SU-DHL-6 (cell line): Measurements from ENCODE around the gene PRCC.
"Not testable (repeated sequence)": the region's sequence is repeated elsewhere in the genome, so short reads cannot be mapped to it uniquely, and the experiment has no call there.

Experiments used
- H2AFZ ChIP-seq: fragments of 200-600 bp; sonication (generic); 2 replicates; pipeline ENCODE4 v1.6.1; 2014; ENCODE audit warnings: low read depth, mild to moderate bottlenecking, moderate library complexity, mixed read lengths, antibody characterized with exemption, low read length; ENCODE audit not compliant: severe bottlenecking
- H3F3A ChIP-seq: fragments of 200-600 bp; shearing (Covaris generic); 2 replicates; pipeline ENCODE4 v1.6.0; 2016; ENCODE audit warnings: antibody characterized with exemption, mild to moderate bottlenecking; ENCODE audit not compliant: insufficient read depth
- H3K27ac ChIP-seq: fragments of 200-600 bp; sonication (generic); 2 replicates; pipeline ENCODE4 v1.5.1; 2016; ENCODE audit warnings: low read depth, mild to moderate bottlenecking, low read length, moderate library complexity, mixed read lengths
- H3K27me3 ChIP-seq: fragments of 200-600 bp; sonication (generic), shearing (Covaris generic); 2 replicates; pipeline ENCODE4 v1.6.0; 2014; ENCODE audit warnings: mild to moderate bottlenecking, low read length
- H3K36me3 ChIP-seq: fragments of 200-600 bp; sonication (generic); 2 replicates; pipeline ENCODE4 v1.6.1; 2014; ENCODE audit warnings: mild to moderate bottlenecking, low read length, mixed read lengths
- H3K4me2 ChIP-seq: fragments of 300-600, 200-600 bp; shearing (Covaris generic), sonication (generic); 2 replicates; pipeline ENCODE4 v1.6.0; 2014; ENCODE audit warnings: low read length, low read depth, mild to moderate bottlenecking; ENCODE audit not compliant: poor library complexity, severe bottlenecking
- H3K4me3 ChIP-seq: fragments of 200-600 bp; sonication (generic); 2 replicates; pipeline ENCODE4 v1.5.1; 2014; ENCODE audit warnings: antibody characterized with exemption, low read length, mild to moderate bottlenecking, mixed read lengths; ENCODE audit not compliant: insufficient read depth, poor library complexity, severe bottlenecking
- H3K79me2 ChIP-seq: fragments of 200-600 bp; sonication (generic); 2 replicates; pipeline ENCODE4 v1.6.1; 2014; ENCODE audit warnings: mild to moderate bottlenecking, low read length, moderate library complexity; ENCODE audit not compliant: insufficient read depth
- H3K9ac ChIP-seq: fragments of 200-600 bp; sonication (generic); 2 replicates; pipeline ENCODE4 v1.7.0; 2014; ENCODE audit warnings: mild to moderate bottlenecking, low read length
- H3K9me2 ChIP-seq: fragments of 200-600 bp; sonication (generic); replicated peaks from 2 replicates; pipeline ENCODE4 v1.6.1; 2014; ENCODE audit warnings: low read length; ENCODE audit not compliant: insufficient read depth
- H3K9me3 ChIP-seq: fragments of 200-600 bp; sonication (generic); 2 replicates; pipeline ENCODE4 v1.6.1; 2014; ENCODE audit warnings: low read length, mixed read lengths; ENCODE audit not compliant: insufficient read depth
- H4K20me1 ChIP-seq: fragments of 200-600 bp; sonication (generic); 2 replicates; pipeline ENCODE4 v1.6.1; 2014; ENCODE audit warnings: low read depth, mild to moderate bottlenecking, antibody characterized with exemption, low read length, moderate library complexity, mixed read lengths
- EZH2phosphoT487 ChIP-seq: fragments of 200-600 bp; sonication (generic), shearing (Covaris generic); conservative IDR thresholded peaks from 2 replicates; pipeline ENCODE4 v1.6.1; 2018; ENCODE audit warnings: mild to moderate bottlenecking, antibody characterized with exemption, low read length, moderate library complexity, mixed read lengths
- TF ChIP-seq, protein P1 (sequence below): fragments of 200-600 bp; sonication (generic); IDR thresholded peaks from one replicate; pipeline ENCODE4 v1.5.1; 2017; ENCODE audit warnings: antibody characterized with exemption, mild to moderate bottlenecking, low read length, moderate library complexity; ENCODE audit not compliant: insufficient read depth, poor library complexity, severe bottlenecking

Gene PRCC

DNA sequence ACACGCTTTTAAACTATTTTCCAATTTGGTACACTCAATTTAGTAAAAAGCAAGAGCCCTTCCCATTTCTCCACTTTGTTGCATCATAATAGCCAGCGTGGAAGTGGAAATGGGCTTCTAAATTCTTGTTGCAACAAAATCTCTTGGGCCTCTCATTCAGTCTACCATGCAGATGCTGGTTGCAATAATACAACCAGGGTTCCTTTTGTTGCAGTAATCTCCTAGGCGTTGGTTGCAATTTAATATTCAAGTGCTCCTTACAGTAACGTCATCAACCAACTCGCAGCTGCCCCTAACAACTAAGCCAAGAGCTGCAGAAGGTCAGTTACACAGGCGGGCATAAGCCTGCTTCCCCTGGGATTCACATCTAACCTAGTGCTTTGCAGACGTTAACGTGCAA lies 13.1 kb upstream of the PRCC start:
- Histone ChIP-seq H3K9ac (no peak overlapping the region), H3K4me3 (no peak overlapping the region), H3K79me2 (peaks cover 29% of the 10 kb centered on the region), H2AFZ (no peak overlapping the region), H3K4me2 (no peak overlapping the region), H3K27me3 (no peaks in the 10 kb centered on the region), H3K27ac (no peak overlapping the region), H3K9me3 (no peaks in the 10 kb centered on the region), H3K36me3 (no peaks in the 10 kb centered on the region), H4K20me1 (no peaks in the 10 kb centered on the region), H3K9me2 (no peaks in the 10 kb centered on the region), H3F3A (peaks cover 17% of the 10 kb centered on the region)
- no peak for TF ChIP-seq EZH2phosphoT487
- TF ChIP-seq, protein P1, sequence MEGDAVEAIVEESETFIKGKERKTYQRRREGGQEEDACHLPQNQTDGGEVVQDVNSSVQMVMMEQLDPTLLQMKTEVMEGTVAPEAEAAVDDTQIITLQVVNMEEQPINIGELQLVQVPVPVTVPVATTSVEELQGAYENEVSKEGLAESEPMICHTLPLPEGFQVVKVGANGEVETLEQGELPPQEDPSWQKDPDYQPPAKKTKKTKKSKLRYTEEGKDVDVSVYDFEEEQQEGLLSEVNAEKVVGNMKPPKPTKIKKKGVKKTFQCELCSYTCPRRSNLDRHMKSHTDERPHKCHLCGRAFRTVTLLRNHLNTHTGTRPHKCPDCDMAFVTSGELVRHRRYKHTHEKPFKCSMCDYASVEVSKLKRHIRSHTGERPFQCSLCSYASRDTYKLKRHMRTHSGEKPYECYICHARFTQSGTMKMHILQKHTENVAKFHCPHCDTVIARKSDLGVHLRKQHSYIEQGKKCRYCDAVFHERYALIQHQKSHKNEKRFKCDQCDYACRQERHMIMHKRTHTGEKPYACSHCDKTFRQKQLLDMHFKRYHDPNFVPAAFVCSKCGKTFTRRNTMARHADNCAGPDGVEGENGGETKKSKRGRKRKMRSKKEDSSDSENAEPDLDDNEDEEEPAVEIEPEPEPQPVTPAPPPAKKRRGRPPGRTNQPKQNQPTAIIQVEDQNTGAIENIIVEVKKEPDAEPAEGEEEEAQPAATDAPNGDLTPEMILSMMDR, result no peak

DNA sequence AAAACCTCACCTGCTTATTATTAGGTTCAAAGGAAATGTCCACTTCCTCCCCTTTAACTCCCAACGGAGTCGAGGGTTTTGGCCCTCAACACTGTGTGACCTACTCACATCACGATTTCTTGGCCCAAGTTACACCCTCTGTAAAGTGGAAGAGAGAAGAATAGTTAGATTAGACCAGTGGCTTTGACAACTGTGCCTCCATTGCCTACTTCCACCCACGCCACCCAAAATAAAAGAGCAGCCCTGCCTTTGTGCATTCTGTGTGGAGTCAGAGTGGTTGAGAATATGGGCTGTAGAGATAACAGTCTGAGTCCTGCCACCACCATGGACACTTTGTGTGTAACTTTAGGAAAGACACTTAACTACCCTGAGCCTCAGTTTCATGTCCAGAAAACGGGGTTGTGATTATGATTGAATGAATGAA lies 11.8 kb upstream of the PRCC start:
- H3K79me2 ChIP-seq, result peaks cover 15% of the 10 kb centered on the region
- peaks cover 14% of the 10 kb centered on the region for H3F3A ChIP-seq
- no peaks in the 10 kb centered on the region for H3K9me2 ChIP-seq
- no peak overlapping the region for H3K4me3 ChIP-seq
- H3K9ac ChIP-seq, result no peak overlapping the region
- H3K9me3 ChIP-seq, result no peaks in the 10 kb centered on the region
- H2AFZ ChIP-seq, result no peak overlapping the region
- H3K36me3 ChIP-seq, result no peaks in the 10 kb centered on the region
- H3K4me2 ChIP-seq, result no peak overlapping the region
- no peak for TF ChIP-seq EZH2phosphoT487
- TF ChIP-seq, protein P1, result no peak
- no peaks in the 10 kb centered on the region for H4K20me1 ChIP-seq
- no peaks in the 10 kb centered on the region for H3K27me3 ChIP-seq
- no peak overlapping the region for H3K27ac ChIP-seq

- no peaks in the 10 kb centered on the region for H3K27me3 ChIP-seq
- H4K20me1 ChIP-seq, result no peaks in the 10 kb centered on the region
- H3K9me3 ChIP-seq, result no peaks in the 10 kb centered on the region
- H2AFZ ChIP-seq, result no peak overlapping the region
- no peak overlapping the region for H3K27ac ChIP-seq
- H3K4me3 ChIP-seq, result no peak overlapping the region
- no peaks in the 10 kb centered on the region for H3K36me3 ChIP-seq
- no peak for TF ChIP-seq EZH2phosphoT487
- TF ChIP-seq, protein P1, result no peak
- peaks cover 12% of the 10 kb centered on the region for H3F3A ChIP-seq
- no peaks in the 10 kb centered on the region for H3K9me2 ChIP-seq
- no peak overlapping the region for H3K9ac ChIP-seq
- H3K79me2 ChIP-seq, result peaks cover 8% of the 10 kb centered on the region; the same call in 1 of the 2 replicates
- H3K4me2 ChIP-seq, result no peak overlapping the region
These were observed 11.0 kb upstream of the PRCC start for GRCh38 chr1:156756355-156756754.

DNA sequence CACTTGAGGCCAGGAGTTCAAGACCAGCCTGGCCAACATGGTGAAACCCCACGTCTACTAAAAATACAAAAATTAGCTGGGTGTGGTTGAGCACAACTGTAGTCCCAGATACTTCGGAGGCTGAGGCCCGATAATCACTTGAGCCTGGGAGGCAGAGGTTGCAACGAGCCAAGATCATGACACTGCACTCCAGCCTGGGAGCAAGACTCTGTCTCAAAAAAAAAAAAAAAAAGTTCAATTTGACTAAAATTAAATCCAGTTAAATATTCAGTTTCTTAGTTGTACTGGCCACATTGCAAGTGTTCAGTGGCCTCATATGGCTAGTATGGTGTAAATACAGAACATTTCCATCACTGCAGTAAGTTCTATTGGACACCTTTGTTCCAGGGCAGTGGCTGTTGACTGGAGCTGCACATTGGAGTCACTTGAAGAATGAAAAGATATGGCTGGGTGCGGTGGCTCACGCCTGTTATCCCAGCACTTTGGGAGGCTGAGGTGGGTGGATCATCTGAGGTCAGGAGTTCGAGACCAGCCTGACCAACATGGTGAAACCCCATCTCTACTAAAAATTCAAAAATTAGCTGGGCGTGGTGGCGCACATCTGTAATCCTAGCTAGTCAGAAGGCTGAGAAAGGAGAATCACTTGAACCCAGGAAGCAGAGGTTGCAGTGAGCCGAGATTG lies 9.6 kb upstream of the PRCC start:
- H2AFZ ChIP-seq, H3K9me3 ChIP-seq, H3K9me2 ChIP-seq, H3K27ac ChIP-seq, H3K36me3 ChIP-seq, H3K79me2 ChIP-seq, H4K20me1 ChIP-seq, H3K9ac ChIP-seq, H3K4me2 ChIP-seq, H3K4me3 ChIP-seq, H3K27me3 ChIP-seq, H3F3A ChIP-seq: not testable (repeated sequence)
